GM19397 (cell line): Measurements from ENCODE around the gene DEFB124.
"Not testable (repeated sequence)": the region's sequence is repeated elsewhere in the genome, so short reads cannot be mapped to it uniquely, and the experiment has no call there.

ENCODE experiments used
- ATAC-seq: cut with Tn5 transposase; IDR thresholded peaks from one replicate; pipeline ENCODE4 v1.9.1; 2021; ENCODE audit warnings: mild to moderate bottlenecking, moderate library complexity; ENCODE audit not compliant: unreplicated experiment

The DEFB124 gene

DNA sequence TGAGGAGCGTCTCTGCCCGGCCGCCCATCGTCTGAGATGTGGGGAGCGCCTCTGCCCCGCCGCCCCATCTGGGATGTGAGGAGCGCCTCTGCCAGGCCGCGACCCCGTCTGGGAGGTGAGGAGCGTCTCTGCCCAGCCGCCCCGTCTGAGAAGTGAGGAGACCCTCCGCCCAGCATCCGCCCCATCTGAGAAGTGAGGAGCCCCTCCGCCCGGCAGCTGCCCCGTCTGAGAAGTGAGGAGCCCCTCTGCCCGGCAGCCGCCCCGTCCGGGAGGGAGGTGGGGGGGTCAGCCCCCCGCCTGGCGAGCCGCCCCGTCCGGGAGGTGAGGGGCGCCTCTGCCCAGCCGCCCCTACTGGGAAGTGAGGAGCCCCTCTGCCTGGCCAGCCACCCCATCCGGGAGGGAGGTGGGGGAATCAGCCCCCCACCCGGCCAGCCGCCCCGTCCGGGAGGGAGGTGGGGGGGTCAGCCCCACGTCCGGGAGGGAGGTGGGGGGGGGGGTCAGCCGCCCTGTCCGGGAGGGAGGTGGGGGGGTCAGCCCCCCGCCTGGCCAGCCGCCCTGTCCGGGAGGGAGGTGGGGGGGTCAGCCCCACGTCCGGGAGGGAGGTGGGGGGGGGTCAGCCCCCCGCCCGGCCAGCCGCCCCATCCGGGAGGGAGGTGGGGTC lies 47.9 kb downstream of the DEFB124 start:
- ATAC-seq: not testable (repeated sequence)

DNA sequence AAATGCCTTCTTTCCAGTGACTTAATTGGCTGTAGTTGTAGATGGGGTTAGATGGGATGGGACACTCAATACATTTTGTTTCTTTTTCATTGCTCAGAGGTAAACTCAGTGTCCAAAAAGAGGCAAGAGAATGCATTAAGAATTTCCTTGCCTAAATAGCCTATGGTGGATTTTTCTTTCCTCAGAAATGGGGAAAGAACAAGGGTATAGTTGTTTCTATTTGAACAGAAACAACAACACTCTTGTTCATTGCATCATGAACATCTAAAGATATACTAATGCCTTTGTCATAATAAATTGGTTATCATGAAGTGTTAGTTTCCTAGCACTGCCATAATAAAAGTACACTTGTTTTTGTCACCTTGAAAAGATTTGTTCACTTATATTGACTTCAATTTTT lies 49.1 kb downstream of the DEFB124 start:
- no peak for ATAC-seq

DNA sequence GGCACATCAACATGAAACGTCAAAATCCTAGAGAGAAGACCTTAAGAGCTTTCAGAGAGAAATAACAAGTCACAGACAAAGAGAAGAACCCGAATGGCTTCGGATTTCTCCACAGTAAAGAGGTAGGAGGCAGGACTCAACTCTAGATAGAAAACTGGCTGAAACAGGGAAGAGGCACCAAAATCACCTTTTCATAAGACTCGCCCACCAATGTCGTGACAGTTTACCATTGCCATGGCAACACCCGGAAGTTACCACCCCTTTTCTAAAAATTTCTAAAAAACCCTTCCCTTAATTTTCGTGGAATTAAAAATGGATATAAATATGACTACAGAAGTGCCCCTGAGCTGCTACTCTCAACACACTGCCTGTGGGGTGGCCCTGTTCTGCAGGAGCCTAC lies 56.6 kb downstream of the DEFB124 start:
- ATAC-seq: no peak

DNA sequence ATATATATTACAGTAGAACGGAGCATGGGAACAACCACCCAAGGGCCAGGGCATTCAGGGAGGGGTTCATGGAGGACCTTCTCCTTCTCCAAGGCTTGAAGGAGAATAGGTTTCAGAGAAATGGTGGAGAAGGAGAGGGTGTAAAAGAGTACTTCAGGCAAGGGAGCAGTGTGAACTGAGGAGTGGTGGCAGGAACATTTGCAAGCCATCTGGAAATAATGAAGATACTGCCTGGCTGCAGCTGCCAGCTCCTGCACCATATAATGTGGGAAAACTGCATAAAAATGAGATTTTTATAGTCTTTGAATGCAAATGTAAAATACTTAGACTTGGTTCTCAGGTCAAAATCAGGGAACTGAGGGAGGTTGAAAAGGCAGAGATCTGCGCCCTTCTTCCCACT lies 59.3 kb downstream of the DEFB124 start:
- ATAC-seq: no peak
